GM12873 (cell line): ENCODE measurements around the gene KRTAP10-11.

Experiments
- TF ChIP-seq, protein P1 (sequence below): IDR thresholded peaks from 2 replicates; pipeline ENCODE4 v1.5.1; 2012; ENCODE audit warnings: low read depth, mild to moderate bottlenecking, moderate library complexity, low read length, control low read depth; ENCODE audit not compliant: insufficient read depth; ENCODE audit errors: missing control alignments

KRTAP10-11 gene

DNA sequence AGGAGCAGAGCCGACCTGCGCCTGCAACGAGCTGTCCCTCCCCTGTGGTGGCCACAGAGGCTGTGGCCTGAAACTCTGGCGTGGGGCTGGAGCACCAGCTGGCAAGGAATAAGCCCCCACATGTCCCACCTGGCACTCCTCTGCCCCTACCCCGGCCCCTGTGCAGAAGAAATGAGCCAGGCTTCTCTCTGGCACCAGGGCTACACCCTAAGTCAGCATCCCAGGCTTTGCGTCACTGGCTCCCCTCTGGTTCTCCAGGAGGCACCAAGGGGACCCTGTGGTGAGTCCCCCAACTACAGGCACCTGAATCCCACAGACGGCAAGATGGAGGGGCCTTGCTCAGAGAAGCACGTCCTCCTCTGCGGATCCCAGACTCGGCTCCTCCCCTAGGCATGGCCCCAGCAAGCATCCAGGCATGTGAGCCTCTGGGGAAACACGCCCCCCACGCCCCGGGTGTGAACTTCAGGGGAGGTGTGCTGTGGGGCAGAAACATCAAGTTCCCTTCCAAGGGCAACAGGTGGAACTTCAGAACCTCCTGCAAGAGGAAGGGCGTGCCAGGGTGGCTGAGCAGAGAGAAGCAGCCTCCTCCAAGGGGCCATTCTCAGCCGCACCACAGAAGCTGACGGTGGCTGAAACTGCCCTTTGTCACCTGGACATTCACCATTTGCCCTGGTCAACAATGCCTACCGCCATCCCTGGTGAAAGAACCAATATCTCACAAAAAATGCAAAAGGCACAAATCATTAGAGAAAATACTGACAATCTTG is 42.9 kb upstream of the KRTAP10-11 start:
- TF ChIP-seq, protein P1, sequence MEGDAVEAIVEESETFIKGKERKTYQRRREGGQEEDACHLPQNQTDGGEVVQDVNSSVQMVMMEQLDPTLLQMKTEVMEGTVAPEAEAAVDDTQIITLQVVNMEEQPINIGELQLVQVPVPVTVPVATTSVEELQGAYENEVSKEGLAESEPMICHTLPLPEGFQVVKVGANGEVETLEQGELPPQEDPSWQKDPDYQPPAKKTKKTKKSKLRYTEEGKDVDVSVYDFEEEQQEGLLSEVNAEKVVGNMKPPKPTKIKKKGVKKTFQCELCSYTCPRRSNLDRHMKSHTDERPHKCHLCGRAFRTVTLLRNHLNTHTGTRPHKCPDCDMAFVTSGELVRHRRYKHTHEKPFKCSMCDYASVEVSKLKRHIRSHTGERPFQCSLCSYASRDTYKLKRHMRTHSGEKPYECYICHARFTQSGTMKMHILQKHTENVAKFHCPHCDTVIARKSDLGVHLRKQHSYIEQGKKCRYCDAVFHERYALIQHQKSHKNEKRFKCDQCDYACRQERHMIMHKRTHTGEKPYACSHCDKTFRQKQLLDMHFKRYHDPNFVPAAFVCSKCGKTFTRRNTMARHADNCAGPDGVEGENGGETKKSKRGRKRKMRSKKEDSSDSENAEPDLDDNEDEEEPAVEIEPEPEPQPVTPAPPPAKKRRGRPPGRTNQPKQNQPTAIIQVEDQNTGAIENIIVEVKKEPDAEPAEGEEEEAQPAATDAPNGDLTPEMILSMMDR, result no peak

- TF ChIP-seq, protein P1, result no peak
Observed at GRCh38 chr21:44603911-44604310, 42.3 kb upstream of the KRTAP10-11 start.

GRCh38 chr21:44606495-44606894 is 39.7 kb upstream of the KRTAP10-11 start:
- TF ChIP-seq, protein P1, result no peak

GRCh38 chr21:44609193-44609592 is 37.0 kb upstream of the KRTAP10-11 start:
- TF ChIP-seq, protein P1, result no peak

- TF ChIP-seq, protein P1, result no peak
Observed at GRCh38 chr21:44611551-44611950, 34.7 kb upstream of the KRTAP10-11 start.

GRCh38 chr21:44612029-44612486 is 34.2 kb upstream of the KRTAP10-11 start, which contains the start of gene KRTAP10-8:
Gene KRTAP10-8 (plus strand): TSS chr21:44612079. CDS start chr21:44612101, 22 bp downstream.
- TF ChIP-seq, protein P1, result no peak

GRCh38 chr21:44612669-44613229 is 33.5 kb upstream of the KRTAP10-11 start:
- TF ChIP-seq, protein P1, result no peak
